Prostate gland (tissue), 2 donors: ENCODE data around the gene DNAAF8.

ENCODE experiments used
- CTCF ChIP-seq, 4 experiments: fragments of 200-600 bp in 2 of 4; fragments of 450-650 bp in 2 of 4; sonication (generic) in 2 of 4; IDR thresholded peaks; 1 replicate in 3 of 4; 2 replicates in 1 of 4; pipeline ENCODE4 v1.5.1; 2016 to 2019; ENCODE audit warnings: antibody characterized with exemption in 4 of 4, mild to moderate bottlenecking in 2 of 4, moderate library complexity in 2 of 4
- POLR2A ChIP-seq: fragments of 450-650 bp; IDR thresholded peaks from one replicate; pipeline ENCODE4 v1.6.1; 2016; ENCODE audit warnings: antibody characterized with exemption, mild to moderate bottlenecking
- POLR2AphosphoS5 ChIP-seq: sonication (generic); formaldehyde crosslinking; IDR thresholded peaks from one replicate; pipeline ENCODE4 v1.6.1; 2017; ENCODE audit warnings: antibody characterized with exemption

- TF ChIP-seq CTCF (IDR thresholded peaks at IDR 0.05), result no peak
- no peak for TF ChIP-seq POLR2AphosphoS5
- TF ChIP-seq POLR2A, result no peak
These were observed 64.1 kb downstream of the DNAAF8 start for GRCh38 chr16:4798456-4798855.
